ENCODE results near the gene SUPT20H.

DNA sequence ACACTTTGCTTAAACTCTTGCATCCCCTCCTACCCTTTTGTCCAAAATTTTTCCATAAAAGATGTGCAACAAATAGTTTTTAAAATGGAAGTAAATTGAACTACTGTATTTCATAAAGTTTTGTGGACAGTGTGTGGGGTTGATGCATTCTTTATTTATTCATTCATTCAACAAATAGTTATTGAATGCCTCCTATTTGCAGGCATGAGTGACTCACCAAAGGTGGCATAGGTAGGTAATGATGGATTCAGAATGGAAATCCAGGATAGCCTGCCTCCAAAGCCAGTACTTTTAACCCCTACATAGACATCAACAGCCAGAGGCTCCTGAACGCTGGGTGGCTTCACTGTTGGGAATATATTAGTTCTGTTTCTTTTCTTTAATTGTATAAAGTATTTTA is 48.4 kb upstream of the SUPT20H start:
- no peak for TF ChIP-seq POLR2A (IDR thresholded peaks at IDR 0.05; ENCODE audit: low read depth, low read length)
- TF ChIP-seq EZH2 (IDR thresholded peaks at IDR 0.05; ENCODE audit: borderline replicate concordance, low read depth, low read length, severe bottlenecking), result no peak
- TF ChIP-seq, protein P1, sequence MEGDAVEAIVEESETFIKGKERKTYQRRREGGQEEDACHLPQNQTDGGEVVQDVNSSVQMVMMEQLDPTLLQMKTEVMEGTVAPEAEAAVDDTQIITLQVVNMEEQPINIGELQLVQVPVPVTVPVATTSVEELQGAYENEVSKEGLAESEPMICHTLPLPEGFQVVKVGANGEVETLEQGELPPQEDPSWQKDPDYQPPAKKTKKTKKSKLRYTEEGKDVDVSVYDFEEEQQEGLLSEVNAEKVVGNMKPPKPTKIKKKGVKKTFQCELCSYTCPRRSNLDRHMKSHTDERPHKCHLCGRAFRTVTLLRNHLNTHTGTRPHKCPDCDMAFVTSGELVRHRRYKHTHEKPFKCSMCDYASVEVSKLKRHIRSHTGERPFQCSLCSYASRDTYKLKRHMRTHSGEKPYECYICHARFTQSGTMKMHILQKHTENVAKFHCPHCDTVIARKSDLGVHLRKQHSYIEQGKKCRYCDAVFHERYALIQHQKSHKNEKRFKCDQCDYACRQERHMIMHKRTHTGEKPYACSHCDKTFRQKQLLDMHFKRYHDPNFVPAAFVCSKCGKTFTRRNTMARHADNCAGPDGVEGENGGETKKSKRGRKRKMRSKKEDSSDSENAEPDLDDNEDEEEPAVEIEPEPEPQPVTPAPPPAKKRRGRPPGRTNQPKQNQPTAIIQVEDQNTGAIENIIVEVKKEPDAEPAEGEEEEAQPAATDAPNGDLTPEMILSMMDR (IDR thresholded peaks at IDR 0.05; ENCODE audit: extremely low read depth in 1 of 2, insufficient read depth in 1 of 2, low read depth in 1 of 2, low read length in 2 of 2), result no peak
- no peak for TF ChIP-seq POLR2AphosphoS5 (IDR thresholded peaks at IDR 0.05; ENCODE audit: insufficient read depth, low read depth, low read length)
